Activated T-cell treated with anti-CD3 and anti-CD28 coated beads, Interleukin-2, amount 50 U/mL, for 72 hours (primary cell): ENCODE data around the gene SARDH. TPM values are rescaled to one million over a fixed set of nuclear protein-coding genes. Genes with fewer than 3 reads are reported as not detected.
"Not testable (repeated sequence)": the region's sequence is repeated elsewhere in the genome, so short reads cannot be mapped to it uniquely, and the experiment has no call there.

Experiments
- ATAC-seq, 2 donors: fragments of 150-1000 bp; cut with Tn5 transposase; replicated peaks in 1 of 2; 2 replicates each; pipeline ENCODE4 v1.10.0; 2021; ENCODE audit warnings: moderate library complexity in 2 of 2, mild to moderate bottlenecking in 1 of 2
- DNase-seq, 2 donors: peaks; one replicate each; pipeline ENCODE4 v3.0.0; 2021 to 2022; ENCODE audit warnings: mixed read lengths in 1 of 2
- H3K27ac Mint-ChIP-seq: one replicate; pipeline ENCODE4 v1.8.0; 2022; ENCODE audit warnings: mild to moderate bottlenecking, moderate library complexity, mixed read lengths
- H3K27me3 Mint-ChIP-seq: one replicate; pipeline ENCODE4 v1.8.0; 2022; ENCODE audit warnings: low read depth, mixed read lengths
- H3K36me3 Mint-ChIP-seq, 2 donors: one replicate each; pipeline ENCODE4 v1.8.0; 2022; ENCODE audit warnings: mixed read lengths in 2 of 2, mild to moderate bottlenecking in 1 of 2; ENCODE audit not compliant: insufficient read depth in 2 of 2
- H3K4me1 Mint-ChIP-seq: one replicate; pipeline ENCODE4 v1.8.0; 2022; ENCODE audit warnings: low read depth, mixed read lengths
- H3K4me3 Mint-ChIP-seq, 2 donors: one replicate each; pipeline ENCODE4 v1.8.0; 2022; ENCODE audit warnings: mild to moderate bottlenecking in 2 of 2, mixed read lengths in 2 of 2, moderate library complexity in 2 of 2
- H3K9me3 Mint-ChIP-seq, 2 donors: one replicate each; pipeline ENCODE4 v1.8.0; 2022; ENCODE audit warnings: mixed read lengths in 2 of 2
- total RNA-seq, 2 donors: library from RNA; stranded (reverse); gene quantifications; one replicate each; pipeline ENCODE4 v1.2.3, GENCODE V29; 2022

The SARDH gene
- total RNA-seq, 2 donors from 2014 or later, result 1.6 to 4.7 TPM

DNA sequence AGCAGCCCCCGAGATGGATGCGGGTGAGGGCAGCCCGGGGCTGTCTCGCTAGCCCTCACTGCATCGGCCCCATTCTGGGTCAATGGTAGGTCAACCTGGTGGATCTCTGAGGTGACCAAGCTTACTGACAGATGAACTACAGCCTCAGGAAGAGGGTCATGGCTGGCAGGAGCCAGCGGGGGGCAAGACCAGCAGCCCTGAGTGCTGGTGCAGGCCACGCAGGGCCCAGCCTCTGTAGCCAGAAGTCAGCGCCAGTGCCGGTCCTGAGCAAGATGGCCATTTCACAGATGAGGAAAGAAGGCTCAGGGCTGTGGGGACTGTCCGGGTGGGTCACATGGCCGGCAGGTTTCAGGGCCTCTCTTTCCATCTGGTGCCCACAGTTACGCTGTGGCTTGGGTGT lies 107.0 kb downstream of the SARDH start:
- Mint-ChIP-seq H3K4me1 (no peaks in the 10 kb centered on the region), H3K27ac (no peak overlapping the region), H3K36me3 (peaks cover 3 to 5% of the 10 kb centered on the region in 2 donors), H3K4me3 (no peak overlapping the region), H3K27me3 (no peaks in the 10 kb centered on the region), H3K9me3 (peaks cover 7 to 9% of the 10 kb centered on the region in 2 donors)
- ATAC-seq, result no peak
- no peak for DNase-seq

DNA sequence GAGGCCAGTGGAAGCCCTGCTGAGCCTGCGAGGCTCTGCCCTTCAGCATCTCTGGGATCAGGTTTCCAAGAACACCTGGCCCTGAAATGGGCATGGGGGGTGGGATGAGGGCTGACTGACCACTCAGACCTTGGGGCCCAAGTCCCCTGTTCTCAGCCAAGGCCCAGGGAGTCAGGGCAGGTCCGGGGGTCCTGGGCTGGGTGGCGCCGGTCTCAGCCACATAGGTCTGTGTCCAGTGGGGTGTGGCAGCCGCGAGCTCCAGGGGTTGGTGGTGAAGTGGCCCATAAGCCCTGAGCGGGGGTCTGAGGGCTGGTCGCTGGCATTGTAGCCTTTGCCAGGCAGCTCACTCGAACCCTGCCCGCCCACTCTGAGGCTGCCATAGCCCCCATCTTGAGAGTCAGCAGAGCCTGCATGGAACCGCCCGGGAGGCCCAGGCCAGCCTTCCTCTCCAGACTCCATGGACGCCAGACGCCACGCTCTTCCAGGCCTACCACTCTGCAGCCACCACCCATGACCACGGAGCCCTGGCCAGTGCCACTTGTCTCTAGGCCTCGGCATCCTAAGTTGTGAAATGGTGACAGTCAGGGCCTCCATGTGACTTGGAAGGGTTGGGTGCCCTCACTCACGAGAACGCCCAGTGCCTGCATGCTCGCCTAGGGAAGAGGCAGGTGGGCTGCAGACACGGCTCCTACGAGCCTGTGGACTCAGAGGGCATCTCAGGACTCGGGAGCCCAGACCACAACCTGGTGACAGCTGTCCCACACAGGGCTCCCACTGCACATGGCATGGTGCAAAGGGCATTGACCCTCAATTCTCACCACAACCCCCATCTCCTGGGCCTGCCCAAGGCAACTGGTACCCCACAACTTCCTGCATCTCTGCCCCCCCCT lies 108.7 kb downstream of the SARDH start:
- no peak overlapping the region for H3K27ac Mint-ChIP-seq
- no peaks in the 10 kb centered on the region for H3K4me1 Mint-ChIP-seq
- no peaks in the 10 kb centered on the region for H3K27me3 Mint-ChIP-seq
- no peak overlapping the region for H3K4me3 Mint-ChIP-seq
- no peak for DNase-seq
- ATAC-seq, result no peak
- peaks cover 9 to 10% of the 10 kb centered on the region in 2 donors for H3K9me3 Mint-ChIP-seq
- H3K36me3 Mint-ChIP-seq, result peaks cover 3 to 5% of the 10 kb centered on the region in 2 donors

DNA sequence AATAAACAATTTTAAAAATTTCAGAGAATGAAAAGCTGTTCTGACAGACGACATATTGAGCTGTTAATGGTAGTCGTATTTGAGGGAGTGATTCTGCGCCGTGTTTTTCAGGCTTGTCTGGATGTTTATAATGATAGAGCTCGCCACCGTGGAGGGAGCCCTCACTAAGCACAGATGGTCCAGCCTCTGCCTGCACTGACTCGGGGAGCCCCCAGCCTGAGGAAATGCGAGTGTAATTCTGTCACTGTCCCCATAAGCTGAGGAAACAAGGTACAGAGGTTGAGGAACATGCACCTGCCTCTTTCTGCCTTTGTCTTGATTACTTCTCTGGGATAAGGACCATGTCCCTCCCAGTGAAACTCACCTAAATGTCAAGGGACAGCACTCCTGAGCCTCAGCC lies 109.4 kb downstream of the SARDH start:
- H3K27me3 Mint-ChIP-seq, result no peaks in the 10 kb centered on the region
- H3K36me3 Mint-ChIP-seq, result peaks cover 3 to 5% of the 10 kb centered on the region in 2 donors
- ATAC-seq (no peak), DNase-seq (no peak)
- H3K4me1 Mint-ChIP-seq, result no peaks in the 10 kb centered on the region
- peaks cover 9 to 10% of the 10 kb centered on the region in 2 donors for H3K9me3 Mint-ChIP-seq
- H3K27ac Mint-ChIP-seq, result no peak overlapping the region
- no peak overlapping the region for H3K4me3 Mint-ChIP-seq

DNA sequence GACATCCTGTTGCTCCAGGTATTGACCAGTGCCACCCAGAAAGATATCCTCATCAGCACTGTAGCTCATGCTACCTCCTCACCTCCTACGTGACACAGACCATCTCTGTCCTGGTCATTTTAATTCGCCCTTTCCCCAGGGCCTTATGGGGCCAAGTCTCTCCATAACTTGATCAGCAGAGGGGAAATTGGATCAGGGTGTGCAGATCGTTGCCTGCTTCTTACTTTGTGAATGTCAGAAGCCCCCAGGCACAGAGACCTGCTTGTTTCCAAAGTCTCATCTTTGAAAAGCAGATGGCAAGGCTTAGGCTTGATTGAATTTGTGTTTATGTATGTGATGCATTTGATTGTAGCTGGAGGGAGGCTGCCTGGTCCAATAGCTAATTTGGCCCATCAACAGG lies 110.8 kb downstream of the SARDH start:
- Mint-ChIP-seq H3K27me3 (no peaks in the 10 kb centered on the region), H3K9me3 (peaks cover 9 to 10% of the 10 kb centered on the region in 2 donors), H3K4me3 (no peak overlapping the region), H3K4me1 (peaks cover 4% of the 10 kb centered on the region), H3K27ac (no peak overlapping the region), H3K36me3 (peaks cover 3 to 5% of the 10 kb centered on the region in 2 donors)
- ATAC-seq, result no peak
- no peak for DNase-seq

DNA sequence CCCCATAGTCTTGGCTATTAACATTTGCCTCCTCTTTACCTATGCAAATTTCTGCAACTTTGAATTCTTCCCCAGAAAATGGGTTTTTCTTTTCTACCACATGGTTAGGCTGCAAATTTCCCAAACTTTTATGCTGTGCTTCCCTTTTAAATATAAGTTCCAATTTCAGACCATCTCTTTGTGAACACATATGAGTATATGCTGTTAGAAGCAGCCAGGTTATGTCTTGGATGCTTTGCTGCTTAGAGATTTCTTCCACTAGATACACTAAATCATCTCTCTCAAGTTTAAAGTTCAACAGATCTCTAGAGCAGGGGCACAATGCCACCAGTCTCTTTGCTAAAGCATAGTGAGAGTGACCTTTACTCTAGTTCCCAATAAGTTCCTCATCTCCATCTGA lies 112.1 kb downstream of the SARDH start:
- not testable (repeated sequence) for H3K36me3 Mint-ChIP-seq, H3K27ac Mint-ChIP-seq, DNase-seq, H3K9me3 Mint-ChIP-seq, ATAC-seq, H3K27me3 Mint-ChIP-seq, H3K4me3 Mint-ChIP-seq
- peaks cover 17% of the 10 kb centered on the region for H3K4me1 Mint-ChIP-seq

DNA sequence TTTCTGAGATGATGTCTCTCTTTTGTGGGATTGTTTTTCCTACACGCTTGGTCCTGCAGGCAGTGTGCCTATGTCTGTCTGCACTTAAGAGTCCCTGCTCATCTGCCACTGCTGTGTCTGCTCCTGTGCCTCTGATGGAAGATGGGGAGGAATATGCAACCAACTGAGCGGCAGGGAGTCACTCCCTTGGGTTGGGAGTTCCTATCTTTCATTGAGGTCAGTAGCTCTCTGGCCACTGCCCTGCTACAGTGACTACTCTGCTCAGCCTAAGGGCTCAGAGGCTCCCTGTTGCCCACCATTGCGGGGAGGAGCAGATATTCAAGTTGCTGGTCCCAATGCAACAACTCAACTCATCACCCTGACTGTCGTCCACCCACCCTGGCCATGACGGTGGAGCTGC lies 115.6 kb downstream of the SARDH start:
- no peak for DNase-seq
- ATAC-seq, result no peak
- Mint-ChIP-seq H3K27ac (no peak overlapping the region), H3K4me3 (no peak overlapping the region), H3K9me3 (peaks cover 9 to 10% of the 10 kb centered on the region in 2 donors), H3K4me1 (peaks cover 33% of the 10 kb centered on the region), H3K36me3 (peaks cover 3 to 5% of the 10 kb centered on the region in 2 donors), H3K27me3 (no peaks in the 10 kb centered on the region)

DNA sequence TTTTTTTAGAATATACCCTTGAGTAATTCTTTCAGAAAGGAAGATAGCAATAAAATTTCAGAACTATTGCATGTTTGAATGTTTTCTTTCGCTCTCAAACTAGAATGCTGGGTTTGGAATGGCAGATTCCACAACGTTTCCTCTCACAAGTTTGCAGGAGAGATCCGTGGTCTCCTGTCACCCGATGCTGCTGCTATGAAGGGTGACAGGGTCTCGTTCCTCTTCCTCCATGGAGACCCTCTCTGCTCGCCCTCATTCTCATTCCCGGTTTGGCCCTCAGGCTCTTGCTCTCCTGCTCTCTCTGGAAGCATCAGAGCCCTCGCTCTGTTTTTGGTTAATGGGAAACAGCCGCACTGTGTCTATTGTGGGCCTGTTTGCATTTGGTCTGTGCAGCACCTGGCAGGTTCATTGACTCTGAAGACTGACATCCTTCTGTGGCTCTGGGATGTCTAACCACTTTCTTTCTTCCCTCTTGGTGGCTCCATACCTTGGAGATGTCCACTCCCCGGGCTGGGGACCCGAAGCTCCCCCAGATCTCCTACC lies 116.4 kb downstream of the SARDH start:
- no peak overlapping the region for H3K27ac Mint-ChIP-seq
- H3K4me3 Mint-ChIP-seq, result no peak overlapping the region
- peaks cover 3% of the 10 kb centered on the region in 2 donors for H3K36me3 Mint-ChIP-seq
- DNase-seq (no peak), ATAC-seq (no peak)
- H3K9me3 Mint-ChIP-seq, result peaks cover 6 to 9% of the 10 kb centered on the region in 2 donors
- H3K27me3 Mint-ChIP-seq, result no peaks in the 10 kb centered on the region
- peaks cover 33% of the 10 kb centered on the region for H3K4me1 Mint-ChIP-seq

DNA sequence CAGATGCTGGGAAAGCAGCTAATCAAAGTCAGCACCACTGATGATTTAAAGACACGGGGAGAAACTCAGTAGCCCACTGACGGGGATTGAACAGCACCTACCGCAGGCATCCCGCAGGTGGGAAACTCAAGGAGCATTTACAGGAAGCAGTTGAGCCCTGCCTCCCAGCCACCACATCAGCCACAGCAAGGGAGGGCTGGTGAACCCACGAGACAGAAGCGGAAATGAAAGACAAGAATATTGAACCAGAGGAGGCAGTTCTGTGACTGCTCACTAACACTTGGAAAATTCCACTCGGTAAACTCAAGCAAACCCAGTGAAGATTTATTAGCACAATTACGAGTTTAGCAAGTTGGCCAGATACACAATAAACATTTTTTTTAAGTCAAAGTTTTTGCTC lies 118.4 kb downstream of the SARDH start:
- Mint-ChIP-seq H3K9me3 (no peaks in the 10 kb centered on the region), H3K27ac (no peak overlapping the region), H3K4me3 (peak overlapping the region; percentile 5 to 32)

DNA sequence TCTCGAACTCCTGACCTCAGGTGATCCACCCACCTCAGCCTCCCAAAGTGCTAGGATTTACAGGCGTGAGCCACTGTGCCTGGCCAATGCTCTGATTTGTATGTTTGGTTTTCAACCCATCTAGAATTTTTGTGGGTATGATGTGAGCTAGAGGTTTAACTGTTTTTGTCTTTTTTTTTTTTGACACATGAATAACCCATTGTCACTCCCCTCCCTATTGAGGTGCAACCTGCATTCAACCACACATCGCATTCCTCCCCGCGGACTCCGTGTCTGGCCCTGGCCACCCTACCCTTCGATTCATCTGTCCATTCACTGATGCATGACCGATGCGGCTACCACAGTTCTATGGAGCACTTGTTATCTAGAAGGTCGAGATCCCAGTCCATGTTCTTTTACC lies 119.4 kb downstream of the SARDH start:
- H3K4me3 Mint-ChIP-seq, result no peak overlapping the region
- no peaks in the 10 kb centered on the region for H3K27me3 Mint-ChIP-seq
- DNase-seq (no peak), ATAC-seq (no peak)
- H3K27ac Mint-ChIP-seq, result no peak overlapping the region
- no peaks in the 10 kb centered on the region for H3K9me3 Mint-ChIP-seq
- peaks cover 33% of the 10 kb centered on the region for H3K4me1 Mint-ChIP-seq
- H3K36me3 Mint-ChIP-seq, result no peaks in the 10 kb centered on the region

More for the DNA sequence above, 118.4 kb downstream of the SARDH start:
- DNase-seq (peak; percentile 32 to 42), ATAC-seq (peak; percentile 60 to 61)
- H3K36me3 Mint-ChIP-seq, result no peaks in the 10 kb centered on the region
- no peaks in the 10 kb centered on the region for H3K27me3 Mint-ChIP-seq
- peaks cover 33% of the 10 kb centered on the region for H3K4me1 Mint-ChIP-seq

DNA sequence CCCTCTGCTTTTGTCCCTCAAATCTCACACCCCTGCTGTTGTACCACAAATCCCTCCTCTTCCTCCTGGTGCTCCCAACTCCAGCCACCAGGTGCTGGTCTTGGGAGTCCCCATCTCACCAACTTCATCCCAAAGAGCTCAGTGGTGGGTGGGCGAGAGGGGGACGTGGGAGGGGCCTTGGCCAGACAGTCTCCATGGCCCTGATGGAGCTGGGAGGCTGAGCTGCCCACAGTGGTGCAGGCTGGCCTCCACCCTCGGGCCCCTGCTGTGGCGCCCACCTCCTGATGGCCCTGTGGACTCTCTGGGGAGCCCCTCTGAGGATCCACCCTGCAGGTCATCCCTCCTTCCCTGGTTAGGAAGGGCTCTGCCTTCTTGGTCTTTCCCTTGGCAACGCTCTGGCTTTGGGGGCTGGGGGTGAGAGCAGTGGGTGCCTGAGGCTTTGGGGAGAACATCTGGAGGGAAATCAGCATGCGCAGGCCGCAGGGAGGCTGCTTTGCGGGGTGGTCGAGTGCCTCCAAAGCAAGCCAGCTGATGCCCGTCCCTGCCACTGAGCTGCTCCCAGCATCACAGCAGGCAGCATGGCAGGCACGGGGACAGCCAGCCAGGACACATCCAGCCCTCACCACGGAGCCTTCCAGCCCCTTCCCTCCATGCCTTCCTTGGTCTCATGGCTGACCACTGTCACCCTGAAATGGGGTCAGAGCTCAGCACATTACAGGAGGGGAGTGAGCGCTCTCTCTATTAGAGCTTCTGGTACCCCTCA lies 121.3 kb downstream of the SARDH start:
- Mint-ChIP-seq H3K4me3 (no peak overlapping the region), H3K36me3 (no peaks in the 10 kb centered on the region), H3K27me3 (peaks cover 10% of the 10 kb centered on the region), H3K27ac (no peak overlapping the region), H3K4me1 (peaks cover 24% of the 10 kb centered on the region), H3K9me3 (no peaks in the 10 kb centered on the region)
- ATAC-seq (no peak), DNase-seq (no peak)

DNA sequence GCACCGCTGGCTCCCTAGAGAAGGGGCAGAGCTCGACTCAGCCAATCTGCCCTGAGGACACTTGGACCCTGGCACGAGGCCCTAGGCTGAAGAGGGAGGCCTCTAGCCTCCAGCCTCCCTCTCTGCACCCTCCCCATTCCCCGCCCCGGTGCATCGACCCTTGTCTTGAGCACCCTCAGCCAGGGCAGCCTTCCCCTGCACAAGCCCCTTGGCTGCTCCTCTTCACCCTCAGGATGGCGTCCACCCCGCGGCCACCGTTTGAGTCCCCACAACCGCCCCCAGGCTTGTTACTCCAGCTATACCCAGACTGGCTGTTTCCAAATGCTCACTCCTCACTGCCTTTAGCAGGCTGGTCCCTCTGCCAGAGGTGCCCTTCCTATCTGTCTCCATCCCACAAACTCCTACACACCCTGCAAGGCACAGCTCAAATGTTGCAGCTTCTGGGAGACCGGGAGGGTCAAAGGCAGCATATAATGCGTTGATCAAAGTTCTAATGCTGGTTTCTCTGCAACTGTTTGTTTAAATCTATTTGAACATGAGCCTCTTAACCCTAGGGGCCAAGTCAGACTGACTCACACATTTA lies 122.5 kb downstream of the SARDH start:
- ATAC-seq, result no peak
- H3K36me3 Mint-ChIP-seq, result no peaks in the 10 kb centered on the region
- no peaks in the 10 kb centered on the region for H3K9me3 Mint-ChIP-seq
- H3K4me3 Mint-ChIP-seq, result no peak overlapping the region
- H3K27ac Mint-ChIP-seq, result no peak overlapping the region
- peaks cover 21% of the 10 kb centered on the region for H3K27me3 Mint-ChIP-seq
- no peak for DNase-seq
- peaks cover 12% of the 10 kb centered on the region for H3K4me1 Mint-ChIP-seq

DNA sequence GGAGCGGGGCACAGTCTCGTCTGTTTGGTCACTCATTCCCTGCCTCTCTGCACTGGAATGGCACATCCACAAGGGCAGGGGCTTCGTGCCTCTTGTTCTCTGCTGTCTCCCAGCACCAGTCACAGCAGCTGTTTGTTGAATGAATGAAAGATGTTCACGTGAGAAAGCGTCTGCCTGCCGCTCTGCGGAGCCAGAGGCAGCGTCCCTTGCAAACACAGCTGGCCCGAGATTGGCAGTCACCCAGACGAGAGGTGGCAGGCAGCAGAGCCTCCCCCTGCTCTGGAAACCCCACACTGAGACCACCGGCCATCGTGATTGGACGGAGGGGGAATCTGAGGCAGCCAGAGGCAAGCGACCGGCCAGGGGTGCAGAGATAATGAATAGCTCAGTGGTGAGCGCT lies 123.0 kb downstream of the SARDH start:
- H3K4me3 Mint-ChIP-seq, result no peak overlapping the region
- H3K27me3 Mint-ChIP-seq, result peaks cover 27% of the 10 kb centered on the region
- H3K4me1 Mint-ChIP-seq, result peaks cover 7% of the 10 kb centered on the region
- H3K27ac Mint-ChIP-seq, result no peak overlapping the region
- H3K9me3 Mint-ChIP-seq, result no peaks in the 10 kb centered on the region
- H3K36me3 Mint-ChIP-seq, result no peaks in the 10 kb centered on the region
- no peak for DNase-seq
- no peak for ATAC-seq

DNA sequence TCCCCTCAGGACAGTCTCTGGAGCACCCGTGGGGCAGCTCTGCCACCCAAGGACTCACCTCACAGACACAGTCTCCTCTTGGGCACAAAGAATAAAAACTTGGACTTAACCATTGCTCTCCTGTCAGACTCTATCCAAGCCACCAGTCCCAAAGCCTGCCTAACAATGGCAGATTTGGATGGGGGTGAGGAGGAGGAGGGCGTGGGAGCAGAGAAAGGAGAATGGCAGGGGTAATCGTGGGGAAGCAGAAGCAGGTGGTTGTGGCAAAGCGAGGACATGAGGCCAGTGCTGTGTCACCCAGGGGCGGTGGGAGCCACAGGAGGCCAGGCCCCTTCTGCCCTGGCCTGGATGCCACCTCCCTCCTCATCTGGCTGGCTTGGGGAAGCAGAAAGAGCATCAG lies 123.5 kb downstream of the SARDH start:
- ATAC-seq (no peak), DNase-seq (no peak)
- peaks cover 32% of the 10 kb centered on the region for H3K27me3 Mint-ChIP-seq
- peaks cover 2% of the 10 kb centered on the region for H3K4me1 Mint-ChIP-seq
- no peak overlapping the region for H3K4me3 Mint-ChIP-seq
- no peak overlapping the region for H3K27ac Mint-ChIP-seq
- H3K9me3 Mint-ChIP-seq, result no peaks in the 10 kb centered on the region
- no peaks in the 10 kb centered on the region for H3K36me3 Mint-ChIP-seq
